IPS DF 4.7 (cell line): Measurements from ENCODE around the gene C2orf42.
A peak's percentile ranks its signal among the peaks of the same experiment; 100 is the strongest.
"Not testable (repeated sequence)": the region's sequence is repeated elsewhere in the genome, so short reads cannot be mapped to it uniquely, and the experiment has no call there.

Source experiments
- DNase-seq: peaks from one replicate; pipeline ENCODE4 v3.0.0-alpha.2; 2013; ENCODE audit warnings: low spot score; ENCODE audit errors: extremely low read depth

Gene C2orf42

GRCh38 chr2:70190418-70191243 lies at the start of gene C2orf42:
C2orf42 (minus strand) TSS chr2:70191019; CDS start chr2:70181985, 9,034 bp downstream.
- peak; percentile 96 for DNase-seq

DNA sequence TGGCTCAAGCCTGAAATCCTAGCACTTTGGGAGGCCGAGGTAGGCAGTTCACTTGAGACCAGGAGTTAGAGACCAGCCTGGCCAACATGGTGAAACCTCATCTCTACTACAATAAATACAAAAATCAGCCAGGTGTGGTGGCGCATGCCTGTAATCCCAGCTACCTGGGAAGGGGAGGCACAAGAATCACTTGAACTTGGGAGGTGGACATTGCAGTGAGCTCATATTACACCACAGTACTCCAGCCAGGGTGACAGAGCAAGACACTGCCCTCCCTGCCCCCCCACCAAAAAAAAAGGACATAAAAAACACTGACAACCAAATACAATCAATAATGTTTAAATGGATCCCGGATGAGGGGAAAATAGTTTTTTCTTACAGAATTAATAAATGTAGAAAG lies 49.8 kb upstream of the C2orf42 start:
- no peak for DNase-seq

GRCh38 chr2:70233926-70234325 lies 43.1 kb upstream of the C2orf42 start:
- DNase-seq = no peak

GRCh38 chr2:70226781-70227180 lies 36.0 kb upstream of the C2orf42 start:
- DNase-seq = no peak

- DNase-seq = not testable (repeated sequence)
These were observed 32.5 kb upstream of the C2orf42 start for GRCh38 chr2:70223305-70223704.

GRCh38 chr2:70214953-70215549 lies 24.2 kb upstream of the C2orf42 start:
- no peak for DNase-seq

GRCh38 chr2:70214365-70214764 lies 23.5 kb upstream of the C2orf42 start:
- no peak for DNase-seq

DNA sequence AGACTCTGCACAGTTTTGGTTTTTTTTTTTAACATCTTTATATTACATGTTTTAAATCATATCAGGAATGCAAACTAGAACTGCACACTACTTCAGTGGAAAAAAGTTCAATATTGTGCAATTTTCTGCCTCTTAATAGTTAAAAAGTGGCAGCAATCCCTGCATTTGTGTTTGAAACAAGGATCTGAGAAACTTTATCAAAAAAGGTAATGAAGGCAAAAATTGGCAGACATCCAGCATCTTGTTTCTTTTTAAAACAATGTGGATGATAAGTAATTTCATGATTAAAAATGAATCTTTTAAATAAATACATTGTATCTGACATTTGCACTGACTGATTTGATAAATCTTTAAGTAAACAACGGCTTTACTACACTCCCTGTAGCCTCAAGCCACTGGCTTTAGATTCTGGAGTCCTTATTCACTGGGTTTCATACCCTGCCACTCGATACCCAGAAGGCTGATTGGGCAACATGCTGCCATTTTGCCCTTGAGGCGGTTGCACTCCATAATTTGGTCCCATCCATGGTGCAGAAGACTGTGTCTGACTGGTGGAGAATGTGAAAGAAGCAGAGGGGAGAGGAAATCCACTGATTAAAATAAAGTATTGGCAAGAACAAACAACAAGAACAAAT lies 21.6 kb upstream of the C2orf42 start:
- DNase-seq = no peak

DNA sequence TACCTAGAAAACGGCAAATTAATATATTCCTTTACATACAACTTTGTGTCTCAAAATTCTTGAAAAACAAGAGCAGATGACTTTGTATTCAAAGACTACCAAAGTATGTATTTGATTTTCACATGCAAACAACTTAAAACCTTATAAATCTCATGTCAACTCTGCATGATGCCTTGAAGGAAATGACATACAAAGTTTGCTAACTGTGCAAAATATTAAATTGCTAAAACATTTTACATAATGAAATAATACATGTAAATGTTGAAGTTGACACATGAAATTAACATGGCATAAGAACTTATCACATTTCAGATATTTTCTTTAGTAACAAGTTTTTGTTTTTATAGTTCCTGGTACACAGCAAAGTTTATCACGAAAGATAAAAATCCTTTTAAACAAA lies 20.8 kb upstream of the C2orf42 start:
- DNase-seq = no peak

DNA sequence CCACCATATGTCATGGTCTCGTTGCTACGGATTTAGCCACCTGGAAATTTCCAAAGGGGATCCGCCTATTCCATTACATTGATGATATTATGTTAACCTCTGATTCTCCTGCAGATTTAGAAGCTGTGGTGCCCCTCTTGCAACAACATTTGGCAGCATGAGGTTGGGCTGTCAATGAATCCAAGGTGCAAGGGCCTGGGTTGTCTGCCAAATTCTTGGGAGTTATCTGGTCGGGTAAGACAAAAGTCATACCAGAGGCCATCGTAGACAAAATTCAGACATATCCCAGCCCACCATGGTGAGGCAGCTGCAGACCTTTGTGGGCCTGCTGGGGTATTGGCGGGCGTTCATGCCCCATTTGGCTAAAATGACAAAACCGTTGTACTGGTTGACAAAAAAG lies 13.6 kb upstream of the C2orf42 start:
- DNase-seq = no peak

DNA sequence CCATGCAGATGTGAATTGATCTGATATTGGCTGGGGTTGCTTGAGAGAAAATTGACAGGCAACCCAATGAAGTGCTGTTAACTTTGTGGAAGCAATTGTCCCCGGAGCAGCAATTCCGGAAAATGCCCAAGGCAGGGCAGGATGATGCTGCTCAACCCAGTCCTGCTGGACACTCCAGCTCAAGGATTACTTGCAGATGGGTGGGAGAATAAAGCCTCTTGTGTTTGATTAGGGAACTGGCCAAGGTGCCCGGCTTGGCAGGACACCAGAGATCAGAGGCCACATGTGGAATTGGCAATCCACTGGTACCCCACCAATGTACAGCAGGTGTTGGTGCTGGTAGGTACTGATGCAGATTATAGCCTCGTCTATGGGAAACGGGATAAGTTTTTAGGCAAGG lies 12.3 kb upstream of the C2orf42 start:
- no peak for DNase-seq

DNA sequence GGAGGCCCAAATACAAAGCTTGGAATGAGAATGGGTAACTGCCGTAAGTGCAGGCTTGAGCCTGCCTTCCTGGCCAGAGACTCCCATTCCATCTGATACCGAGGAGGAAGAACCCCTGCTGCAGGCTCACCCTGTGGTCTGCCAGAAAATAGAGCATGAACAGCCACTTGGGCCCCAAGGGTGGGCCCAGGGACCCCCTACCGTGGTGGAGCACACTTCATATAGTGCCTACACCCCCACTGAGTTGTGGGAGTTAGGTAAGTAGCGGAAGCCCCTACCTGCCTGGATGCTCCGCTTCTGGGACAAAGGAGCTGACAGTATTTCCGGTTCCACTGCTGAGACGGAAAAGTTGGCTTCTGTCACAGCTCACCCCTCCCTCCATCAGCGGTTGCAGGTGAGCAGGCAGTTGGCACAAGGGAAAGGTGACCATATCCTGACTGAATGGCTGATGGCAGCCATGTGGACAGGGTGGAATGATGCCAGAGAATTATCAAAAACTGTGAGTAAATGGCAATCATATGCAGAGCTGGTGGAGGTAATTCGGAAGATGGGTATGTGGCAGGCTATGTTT lies 11.5 kb upstream of the C2orf42 start:
- DNase-seq = no peak

DNA sequence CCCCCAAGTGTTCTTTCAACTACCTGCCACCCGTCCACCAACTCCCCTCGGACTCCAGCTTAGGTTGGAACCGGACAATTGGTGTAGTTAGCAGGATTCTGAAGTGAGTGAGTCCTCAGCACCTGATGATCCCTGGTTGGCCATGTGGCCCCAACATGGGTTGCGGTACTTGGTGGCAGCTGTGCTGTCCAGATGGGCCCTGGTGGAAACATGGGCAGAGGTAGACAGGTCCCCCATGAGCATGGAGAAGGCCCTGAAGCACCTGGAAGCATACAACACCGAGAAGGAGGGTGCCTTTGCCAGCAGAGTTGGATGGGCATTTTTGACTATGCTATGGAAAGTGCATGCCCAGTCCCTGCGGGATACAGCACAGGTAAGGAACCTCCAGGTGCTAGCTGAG lies 11.0 kb upstream of the C2orf42 start:
- no peak for DNase-seq

GRCh38 chr2:70201225-70201768 lies 10.5 kb upstream of the C2orf42 start:
- DNase-seq = no peak

GRCh38 chr2:70199320-70199864 lies 8.6 kb upstream of the C2orf42 start:
- no peak for DNase-seq

GRCh38 chr2:70192516-70192915 lies 1.7 kb upstream of the C2orf42 start:
- no peak for DNase-seq

DNA sequence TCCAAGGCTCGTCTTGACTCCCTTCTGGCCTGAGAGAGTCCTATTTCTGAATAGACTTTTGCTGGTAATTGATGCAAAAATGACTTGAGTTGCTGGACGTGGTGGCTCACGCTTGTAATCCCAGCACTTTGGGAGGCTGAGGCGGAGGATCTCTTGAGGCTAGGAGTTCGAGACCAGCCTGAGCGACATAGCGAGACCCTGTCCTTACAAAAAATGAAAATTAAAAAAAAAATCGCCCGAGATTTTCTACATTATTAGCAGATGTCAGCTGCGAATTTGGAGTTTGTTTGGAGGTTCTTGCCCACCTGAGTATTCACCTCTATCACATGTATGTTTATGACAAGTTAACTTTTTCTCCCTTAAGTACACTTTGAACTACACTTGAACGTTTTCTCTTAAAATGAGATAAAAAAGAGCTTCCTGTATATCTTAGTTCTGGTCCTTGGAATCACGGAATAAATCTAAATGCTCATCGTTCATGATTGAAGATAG lies 471 bp upstream of the C2orf42 start:
- DNase-seq = no peak

DNA sequence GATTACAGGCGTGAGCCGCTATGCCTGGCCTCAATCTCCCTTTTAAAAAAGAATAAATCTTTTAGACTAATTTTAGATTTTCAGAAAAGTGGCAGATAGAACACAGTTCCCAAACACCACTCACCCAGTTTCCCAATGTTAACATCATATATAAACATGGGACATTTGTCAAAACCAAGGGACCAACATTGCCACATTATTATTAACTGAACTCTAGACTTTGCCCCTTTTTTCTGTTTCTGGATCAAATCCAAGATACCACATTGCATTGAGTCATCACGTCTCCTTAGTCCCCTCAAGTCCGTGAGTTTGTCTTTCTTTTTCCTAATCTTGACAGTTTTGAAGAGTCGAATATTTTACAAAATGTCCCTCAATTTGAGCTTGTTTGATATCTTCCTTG lies 2.4 kb downstream of the C2orf42 start:
- no peak for DNase-seq

DNA sequence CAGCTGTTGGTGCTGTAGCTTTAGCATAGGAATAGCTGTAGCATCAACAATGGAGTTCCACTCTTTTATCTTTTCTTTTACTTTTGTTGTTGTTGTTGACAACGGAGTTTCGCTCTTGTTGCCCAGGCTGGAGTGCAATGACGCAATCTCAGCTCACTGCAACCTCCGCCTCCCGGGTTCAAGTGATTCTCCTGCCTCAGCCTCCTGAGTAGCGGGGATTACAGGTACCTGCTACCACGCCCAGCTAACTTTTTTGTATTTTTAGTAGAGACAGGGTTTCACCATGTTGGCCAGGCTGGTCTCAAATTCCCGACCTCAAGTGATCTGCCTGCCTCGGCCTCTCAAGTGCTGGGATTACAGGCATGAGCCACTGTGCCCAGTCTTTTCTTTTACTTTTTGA lies 3.6 kb downstream of the C2orf42 start:
- not testable (repeated sequence) for DNase-seq

DNA sequence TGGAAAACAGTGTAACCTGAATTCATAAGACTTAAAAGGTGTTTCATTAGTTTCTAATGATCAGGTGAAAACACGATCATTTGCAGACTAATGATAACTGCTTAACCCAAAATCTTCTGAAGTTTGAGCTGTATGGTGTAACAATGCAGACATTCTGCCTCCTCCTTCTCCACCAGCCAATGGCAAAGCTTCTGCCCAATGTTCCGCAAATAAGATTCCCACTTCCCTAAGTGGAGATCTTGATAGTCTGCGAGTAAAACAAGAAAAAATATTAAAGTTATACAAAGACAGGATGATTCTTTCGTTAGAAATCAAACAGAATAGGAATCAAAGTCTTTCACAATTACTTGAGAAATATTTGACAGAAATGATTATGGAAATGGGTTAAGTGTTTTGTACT lies 8.1 kb downstream of the C2orf42 start:
- DNase-seq = no peak

- no peak for DNase-seq
These were observed 9.4 kb downstream of the C2orf42 start for GRCh38 chr2:70181363-70181956.
